Measurements from ENCODE around the gene GLCCI1.

DNA sequence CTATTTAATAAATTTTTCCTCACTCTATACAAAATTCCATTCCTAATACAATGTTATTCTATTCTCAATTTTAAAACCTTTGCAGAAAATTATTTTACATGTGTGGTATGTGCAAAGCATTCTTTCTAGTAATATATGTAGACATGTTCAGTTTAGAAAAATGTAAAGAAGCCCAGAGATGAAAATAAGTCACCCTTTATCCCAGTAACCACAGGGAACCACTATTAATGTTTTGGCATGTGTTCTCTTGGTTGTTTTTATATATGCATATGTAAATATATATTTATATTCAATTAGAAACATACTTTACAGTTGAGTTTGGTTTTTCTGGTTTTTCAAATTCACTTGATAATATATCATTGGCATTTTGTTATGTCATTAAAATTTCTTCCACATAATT, 14.8 kb upstream of the GLCCI1 start:
- TF ChIP-seq ZC3H4 (CRISPR knock-in tag; IDR thresholded peaks at IDR 0.05; ENCODE audit: borderline replicate concordance) (no peak), HNRNPH1 (optimal IDR thresholded peaks at IDR 0.05; ENCODE audit: low read depth, low read length) (no peak), TBP (CRISPR knock-in tag; IDR thresholded peaks at IDR 0.05) (no peak)
- TF ChIP-seq, protein P1, sequence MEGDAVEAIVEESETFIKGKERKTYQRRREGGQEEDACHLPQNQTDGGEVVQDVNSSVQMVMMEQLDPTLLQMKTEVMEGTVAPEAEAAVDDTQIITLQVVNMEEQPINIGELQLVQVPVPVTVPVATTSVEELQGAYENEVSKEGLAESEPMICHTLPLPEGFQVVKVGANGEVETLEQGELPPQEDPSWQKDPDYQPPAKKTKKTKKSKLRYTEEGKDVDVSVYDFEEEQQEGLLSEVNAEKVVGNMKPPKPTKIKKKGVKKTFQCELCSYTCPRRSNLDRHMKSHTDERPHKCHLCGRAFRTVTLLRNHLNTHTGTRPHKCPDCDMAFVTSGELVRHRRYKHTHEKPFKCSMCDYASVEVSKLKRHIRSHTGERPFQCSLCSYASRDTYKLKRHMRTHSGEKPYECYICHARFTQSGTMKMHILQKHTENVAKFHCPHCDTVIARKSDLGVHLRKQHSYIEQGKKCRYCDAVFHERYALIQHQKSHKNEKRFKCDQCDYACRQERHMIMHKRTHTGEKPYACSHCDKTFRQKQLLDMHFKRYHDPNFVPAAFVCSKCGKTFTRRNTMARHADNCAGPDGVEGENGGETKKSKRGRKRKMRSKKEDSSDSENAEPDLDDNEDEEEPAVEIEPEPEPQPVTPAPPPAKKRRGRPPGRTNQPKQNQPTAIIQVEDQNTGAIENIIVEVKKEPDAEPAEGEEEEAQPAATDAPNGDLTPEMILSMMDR (CRISPR knock-in tag; IDR thresholded peaks at IDR 0.05): no peak
- TF ChIP-seq, protein P2, sequence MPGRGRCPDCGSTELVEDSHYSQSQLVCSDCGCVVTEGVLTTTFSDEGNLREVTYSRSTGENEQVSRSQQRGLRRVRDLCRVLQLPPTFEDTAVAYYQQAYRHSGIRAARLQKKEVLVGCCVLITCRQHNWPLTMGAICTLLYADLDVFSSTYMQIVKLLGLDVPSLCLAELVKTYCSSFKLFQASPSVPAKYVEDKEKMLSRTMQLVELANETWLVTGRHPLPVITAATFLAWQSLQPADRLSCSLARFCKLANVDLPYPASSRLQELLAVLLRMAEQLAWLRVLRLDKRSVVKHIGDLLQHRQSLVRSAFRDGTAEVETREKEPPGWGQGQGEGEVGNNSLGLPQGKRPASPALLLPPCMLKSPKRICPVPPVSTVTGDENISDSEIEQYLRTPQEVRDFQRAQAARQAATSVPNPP (CRISPR knock-in tag; IDR thresholded peaks at IDR 0.05): no peak
